Brain microvascular endothelial cell (primary cell): ENCODE measurements around the gene EPHB2.

Experiments
- DNase-seq: peaks from one replicate; pipeline ENCODE4 v3.0.0-alpha.2; 2020
- H3K27ac ChIP-seq: fragments of 250-450 bp; sonication (Bioruptor Pico); 2 replicates; pipeline ENCODE4 v1.5.1; 2020; ENCODE audit warnings: mild to moderate bottlenecking, moderate library complexity
- H3K27me3 ChIP-seq: fragments of 250-450 bp; sonication (Bioruptor Pico); replicated peaks from 2 replicates; pipeline ENCODE4 v1.5.1; 2020; ENCODE audit warnings: mild to moderate bottlenecking
- H3K36me3 ChIP-seq: fragments of 250-450 bp; sonication (Bioruptor Pico); replicated peaks from 2 replicates; pipeline ENCODE4 v1.5.1; 2020; ENCODE audit warnings: mild to moderate bottlenecking
- H3K4me3 ChIP-seq: 2 replicates; pipeline ENCODE4 v1.5.1; 2011; ENCODE audit warnings: low read depth, mild to moderate bottlenecking, control low read depth, low read length, moderate library complexity
- CTCF ChIP-seq: IDR thresholded peaks from 2 replicates; pipeline ENCODE4 v1.5.1; 2011; ENCODE audit warnings: low read depth, mild to moderate bottlenecking, moderate library complexity, low read length, control low read depth, inconsistent platforms; ENCODE audit errors: missing control alignments
- in situ Hi-C: cut with HindIII; loops from 2 replicates; pipeline ENCODE4 v1.10.0; 2017; ENCODE audit warnings: low sequenced_read_pairs, low pct_ligation_motif_present

EPHB2 gene

GRCh38 chr1:22854688-22855565 is 144.3 kb downstream of the EPHB2 start:
- in situ Hi-C loops: no loop called here
- DNase-seq: no peak
- no peak for TF ChIP-seq CTCF

GRCh38 chr1:22855668-22856606 is 145.3 kb downstream of the EPHB2 start:
- Histone ChIP-seq H3K36me3 (no peaks in the 10 kb centered on the region), H3K4me3 (no peak overlapping the region), H3K27me3 (no peaks in the 10 kb centered on the region), H3K27ac (no peak overlapping the region)
- in situ Hi-C loops: no loop called here
- TF ChIP-seq CTCF: no peak
- DNase-seq: no peak

More at GRCh38 chr1:22854688-22855565, 144.3 kb downstream of the EPHB2 start:
- no peaks in the 10 kb centered on the region for H3K36me3 ChIP-seq
- no peaks in the 10 kb centered on the region for H3K27me3 ChIP-seq
- H3K27ac ChIP-seq: no peak overlapping the region
- H3K4me3 ChIP-seq: no peak overlapping the region

- no peak for TF ChIP-seq CTCF
- no peaks in the 10 kb centered on the region for H3K36me3 ChIP-seq
Observed at GRCh38 chr1:22857661-22858060, 147.0 kb downstream of the EPHB2 start.

GRCh38 chr1:22860414-22860800 is 149.8 kb downstream of the EPHB2 start:
- no peak for DNase-seq
- in situ Hi-C loops: no loop called here
- H3K36me3 ChIP-seq: peaks cover 6% of the 10 kb centered on the region
- no peak overlapping the region for H3K4me3 ChIP-seq
- H3K27me3 ChIP-seq: no peaks in the 10 kb centered on the region
- no peak for TF ChIP-seq CTCF
- no peak overlapping the region for H3K27ac ChIP-seq

More at GRCh38 chr1:22857661-22858060, 147.0 kb downstream of the EPHB2 start:
- in situ Hi-C loops: no loop called here
- no peak for DNase-seq
- no peak overlapping the region for H3K27ac ChIP-seq
- no peak overlapping the region for H3K4me3 ChIP-seq
- no peaks in the 10 kb centered on the region for H3K27me3 ChIP-seq

GRCh38 chr1:22860883-22861385 is 150.3 kb downstream of the EPHB2 start:
- in situ Hi-C loops: no loop called here
- TF ChIP-seq CTCF: no peak
- Histone ChIP-seq H3K27ac (no peak overlapping the region), H3K36me3 (peaks cover 7% of the 10 kb centered on the region), H3K27me3 (no peaks in the 10 kb centered on the region), H3K4me3 (no peak overlapping the region)
- no peak for DNase-seq
